Effector memory CD4-positive, alpha-beta T cell (primary cell): ENCODE results near the gene NSL1.

Experiments used
- DNase-seq, 3 donors: peaks; one replicate each; pipeline ENCODE4 v3.0.0-alpha.2; 2020
- H3K27ac ChIP-seq: 2 replicates; pipeline ENCODE4 v1.7.0; 2013; ENCODE audit warnings: mild to moderate bottlenecking, low read length, moderate library complexity; ENCODE audit not compliant: insufficient read depth, poor library complexity, severe bottlenecking
- H3K27me3 ChIP-seq: replicated peaks from 2 replicates; pipeline ENCODE4 v1.7.0; 2013; ENCODE audit warnings: mild to moderate bottlenecking, low read length; ENCODE audit not compliant: insufficient read depth, control insufficient read depth, poor library complexity, severe bottlenecking
- H3K36me3 ChIP-seq: 2 replicates; pipeline ENCODE4 v1.7.0; 2013; ENCODE audit warnings: mild to moderate bottlenecking, low read length, moderate library complexity; ENCODE audit not compliant: control insufficient read depth, insufficient read depth
- H3K4me1 ChIP-seq: 2 replicates; pipeline ENCODE4 v1.7.0; 2013; ENCODE audit warnings: low read length, mild to moderate bottlenecking; ENCODE audit not compliant: control insufficient read depth, insufficient read depth, poor library complexity, severe bottlenecking
- H3K4me3 ChIP-seq: 2 replicates; pipeline ENCODE4 v1.7.0; 2013; ENCODE audit warnings: low read length, low read depth, mild to moderate bottlenecking; ENCODE audit not compliant: insufficient read depth, poor library complexity, severe bottlenecking
- H3K9me3 ChIP-seq: 2 replicates; pipeline ENCODE4 v1.7.0; 2013; ENCODE audit warnings: mild to moderate bottlenecking, low read length, moderate library complexity; ENCODE audit not compliant: control insufficient read depth

NSL1 gene

DNA sequence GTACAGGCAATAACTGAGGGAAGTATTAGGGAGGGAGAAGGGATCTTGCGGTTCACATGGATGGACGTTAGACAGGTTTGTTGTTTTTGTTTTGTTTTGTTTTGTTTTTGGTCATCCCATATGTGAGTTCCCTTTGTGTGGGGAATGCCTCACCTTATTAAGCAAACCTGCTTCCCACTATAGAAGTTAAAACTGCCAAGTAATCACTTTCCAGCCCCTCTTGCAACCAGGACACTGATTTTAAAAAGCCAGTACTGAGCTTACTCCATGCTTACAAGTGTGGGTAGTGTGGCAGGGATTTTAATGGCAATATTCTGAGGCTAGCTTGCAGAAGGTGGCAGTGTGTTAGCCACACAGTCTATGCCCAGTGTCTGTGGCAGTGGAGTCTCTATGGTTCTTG, 29.4 kb upstream of the NSL1 start:
- Histone ChIP-seq H3K27ac (no peak overlapping the region), H3K4me3 (no peak overlapping the region), H3K36me3 (no peaks in the 10 kb centered on the region), H3K27me3 (no peaks in the 10 kb centered on the region), H3K4me1 (no peaks in the 10 kb centered on the region), H3K9me3 (peaks cover 10% of the 10 kb centered on the region)
- DNase-seq: no peak

DNA sequence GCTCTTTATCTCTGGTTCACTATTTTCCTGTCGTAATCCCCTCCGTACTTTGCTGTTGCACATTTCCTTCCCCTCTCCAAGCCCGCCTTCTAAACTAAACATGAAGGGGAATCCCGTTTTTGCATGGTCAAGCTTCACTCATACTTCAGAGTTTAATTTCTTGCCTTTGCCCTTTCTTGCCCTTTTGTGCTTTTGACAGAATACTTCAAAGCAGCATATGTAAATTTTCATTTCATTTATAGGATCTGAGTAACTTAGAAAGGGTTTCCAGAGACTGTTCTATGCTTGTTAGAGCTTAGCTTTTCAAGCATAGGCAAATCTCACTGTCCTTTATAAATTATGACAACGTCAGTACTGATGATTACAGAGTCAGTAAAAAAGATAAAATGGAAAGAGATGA, 28.1 kb upstream of the NSL1 start:
- DNase-seq: no peak
- H3K4me3 ChIP-seq: no peak overlapping the region
- H3K27me3 ChIP-seq: no peaks in the 10 kb centered on the region
- no peaks in the 10 kb centered on the region for H3K36me3 ChIP-seq
- no peaks in the 10 kb centered on the region for H3K4me1 ChIP-seq
- no peak overlapping the region for H3K27ac ChIP-seq
- no peaks in the 10 kb centered on the region for H3K9me3 ChIP-seq

DNA sequence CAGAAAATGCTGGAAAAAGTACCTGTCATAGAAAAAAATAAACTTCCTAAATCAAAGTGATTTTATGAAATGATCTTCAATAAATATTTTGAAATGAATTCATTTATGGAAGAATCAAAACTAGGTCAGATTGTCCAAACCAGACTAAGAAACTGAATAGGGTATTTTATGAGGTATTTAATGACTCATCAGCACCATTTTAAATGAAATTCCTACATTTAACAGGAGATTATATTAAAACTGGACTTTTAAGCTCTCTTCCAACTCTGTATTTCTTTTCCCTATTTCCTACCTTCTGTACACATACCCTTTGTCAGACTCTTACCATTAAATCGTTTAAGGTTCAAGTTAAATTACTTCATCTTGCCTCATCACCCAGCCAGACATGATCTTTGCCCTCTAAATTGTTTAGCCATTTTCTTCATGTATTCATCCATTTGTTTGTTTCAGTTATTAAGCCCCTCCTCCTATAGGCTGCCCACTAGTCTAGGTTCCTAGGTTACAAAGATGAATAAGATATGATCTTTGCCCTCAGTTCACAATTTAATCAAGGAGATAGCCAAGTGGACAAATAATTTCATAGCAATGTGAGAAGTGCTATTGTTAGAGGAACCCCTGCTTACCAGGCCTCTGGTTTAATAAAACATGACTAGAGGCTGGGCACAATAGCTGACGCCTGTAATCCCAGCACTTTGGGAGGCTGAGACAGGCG, 25.1 kb upstream of the NSL1 start:
- Histone ChIP-seq H3K9me3 (no peaks in the 10 kb centered on the region), H3K4me1 (no peaks in the 10 kb centered on the region), H3K27ac (no peak overlapping the region), H3K36me3 (no peaks in the 10 kb centered on the region), H3K27me3 (no peaks in the 10 kb centered on the region), H3K4me3 (no peak overlapping the region)
- DNase-seq: no peak

DNA sequence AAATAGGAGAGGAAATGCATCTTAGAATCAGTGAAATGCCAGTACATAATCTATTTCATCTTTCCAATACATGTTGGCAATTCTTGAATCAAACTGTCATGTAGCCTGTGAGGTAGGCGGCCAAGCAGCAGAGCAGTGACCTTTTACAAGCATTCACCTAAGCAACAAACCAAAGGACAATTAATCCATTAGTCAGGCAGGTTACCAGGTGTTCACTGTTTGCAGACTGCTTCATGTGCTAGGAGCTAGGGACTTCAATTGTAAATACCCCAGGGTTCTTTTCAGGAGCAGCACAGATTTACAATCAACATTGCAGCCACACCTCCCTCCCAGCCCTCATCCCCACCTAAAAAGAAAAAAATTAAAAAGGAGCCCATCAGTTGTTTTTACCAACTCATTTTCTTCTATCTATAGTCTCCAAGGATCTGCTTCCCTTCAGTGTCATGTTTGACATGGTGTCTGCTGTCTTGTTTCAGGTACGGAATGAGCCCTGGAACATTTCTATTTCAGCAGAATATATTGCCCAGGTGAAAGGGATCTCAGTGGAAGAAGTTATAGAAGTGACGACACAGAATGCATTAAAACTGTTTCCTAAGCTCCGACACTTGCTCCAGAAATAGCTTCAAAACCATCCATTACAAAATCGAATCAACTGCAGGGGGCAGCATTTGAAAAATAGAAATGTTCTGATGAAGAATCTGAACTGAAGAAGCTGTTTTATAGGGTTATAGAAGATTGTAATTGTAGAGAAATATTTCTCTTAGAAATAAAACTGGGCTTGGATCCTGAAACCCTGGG, 23.2 kb upstream of the NSL1 start:
- no peak overlapping the region for H3K27ac ChIP-seq
- DNase-seq: no peak
- H3K9me3 ChIP-seq: no peaks in the 10 kb centered on the region
- H3K36me3 ChIP-seq: no peaks in the 10 kb centered on the region
- H3K27me3 ChIP-seq: no peaks in the 10 kb centered on the region
- no peak overlapping the region for H3K4me3 ChIP-seq
- no peaks in the 10 kb centered on the region for H3K4me1 ChIP-seq

DNA sequence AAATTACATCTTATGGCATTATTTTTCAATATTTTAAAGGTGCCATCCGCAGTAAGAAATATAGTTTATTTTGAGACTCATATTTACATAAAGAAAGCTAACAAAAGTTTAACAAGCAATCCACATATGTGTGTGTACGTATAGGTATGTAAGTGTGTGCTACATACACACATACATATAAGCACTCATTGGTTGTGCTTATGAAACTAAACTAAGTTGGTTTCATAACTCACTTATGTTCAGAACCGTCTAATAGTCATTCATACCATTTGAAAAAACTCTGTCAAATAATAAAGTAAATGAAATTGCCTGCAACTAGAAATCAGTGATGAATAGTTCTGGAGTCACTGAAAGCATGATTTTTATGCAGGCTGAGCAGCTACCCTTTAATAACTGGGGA, 14.2 kb upstream of the NSL1 start:
- H3K36me3 ChIP-seq: no peaks in the 10 kb centered on the region
- H3K9me3 ChIP-seq: no peaks in the 10 kb centered on the region
- DNase-seq: no peak
- no peak overlapping the region for H3K4me3 ChIP-seq
- no peak overlapping the region for H3K27ac ChIP-seq
- no peaks in the 10 kb centered on the region for H3K4me1 ChIP-seq
- H3K27me3 ChIP-seq: no peaks in the 10 kb centered on the region

DNA sequence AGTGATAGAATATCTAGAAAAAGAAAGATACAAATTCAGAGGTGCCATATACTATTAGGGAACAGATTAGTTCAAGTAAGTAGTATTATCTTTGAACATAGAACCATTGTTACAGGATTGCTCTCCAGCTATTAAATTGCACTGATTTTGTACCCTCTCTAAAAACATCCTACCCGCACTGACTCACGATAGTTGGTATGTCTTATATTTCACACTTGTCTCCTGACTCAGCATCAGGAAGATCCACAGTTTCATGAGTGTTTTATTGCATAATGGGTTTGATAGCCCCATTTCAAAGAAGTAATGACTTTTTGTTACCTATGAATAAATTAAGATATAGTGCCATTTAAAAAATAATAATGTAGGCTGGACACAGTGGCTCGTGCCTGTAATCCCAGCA, 6.1 kb upstream of the NSL1 start:
- H3K4me1 ChIP-seq: peaks cover 5% of the 10 kb centered on the region
- no peak overlapping the region for H3K4me3 ChIP-seq
- no peak for DNase-seq
- no peak overlapping the region for H3K27ac ChIP-seq
- no peaks in the 10 kb centered on the region for H3K27me3 ChIP-seq
- no peaks in the 10 kb centered on the region for H3K9me3 ChIP-seq
- H3K36me3 ChIP-seq: peaks cover 8% of the 10 kb centered on the region

DNA sequence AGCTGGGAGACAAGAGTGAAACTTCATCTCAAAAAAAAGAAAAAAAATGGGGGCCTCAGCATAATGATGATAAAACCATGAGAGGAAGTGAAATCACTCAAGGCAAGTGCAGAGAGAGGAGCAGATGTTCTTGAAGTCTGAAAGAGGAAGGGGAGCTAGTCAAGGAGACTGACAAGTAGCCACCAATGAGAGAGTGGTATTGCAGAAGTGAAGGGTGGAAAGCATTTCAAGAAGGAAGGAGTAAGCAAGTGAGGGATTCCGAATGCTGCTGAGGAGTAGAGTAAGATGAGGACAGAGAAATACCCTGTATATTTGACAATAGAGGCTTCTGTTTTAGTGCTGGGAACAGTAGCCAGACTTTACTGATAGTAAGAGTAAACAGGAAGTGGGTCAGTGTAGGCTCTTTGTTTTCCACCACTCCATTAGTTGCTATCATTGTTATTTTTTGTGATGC, 3.0 kb upstream of the NSL1 start:
- no peak overlapping the region for H3K4me3 ChIP-seq
- no peak for DNase-seq
- H3K9me3 ChIP-seq: no peaks in the 10 kb centered on the region
- peaks cover 8% of the 10 kb centered on the region for H3K36me3 ChIP-seq
- no peaks in the 10 kb centered on the region for H3K27me3 ChIP-seq
- no peak overlapping the region for H3K27ac ChIP-seq
- H3K4me1 ChIP-seq: peaks cover 13% of the 10 kb centered on the region

DNA sequence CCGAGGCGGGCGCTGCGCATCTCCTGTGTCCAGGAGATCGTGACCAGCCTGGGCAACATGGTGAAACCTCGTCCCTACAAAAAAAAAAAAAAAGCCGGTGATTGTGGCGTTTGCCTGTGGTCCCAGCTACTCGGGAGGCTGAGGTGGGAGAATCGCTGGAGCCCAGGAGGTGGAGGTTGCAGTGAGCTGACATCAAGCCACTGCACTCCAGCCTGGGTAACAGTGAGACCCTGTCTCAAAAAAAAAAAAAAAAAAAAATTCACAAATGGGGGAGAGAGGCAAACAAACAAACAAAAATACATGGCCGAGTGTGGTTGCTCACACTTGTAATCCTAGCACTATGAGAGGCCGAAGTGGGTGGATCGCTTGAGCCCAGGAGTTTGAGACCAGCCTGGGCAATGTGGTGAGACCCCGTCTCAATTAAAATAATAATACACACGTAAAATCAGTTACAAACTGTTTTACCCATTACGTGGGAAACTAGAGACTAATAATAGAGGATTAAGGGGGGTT, 875 bp upstream of the NSL1 start:
- Histone ChIP-seq H3K4me3 (peak overlapping the region; percentile 99), H3K4me1 (peaks cover 13% of the 10 kb centered on the region), H3K27ac (peak overlapping the region; percentile 76), H3K9me3 (no peaks in the 10 kb centered on the region), H3K36me3 (peaks cover 8% of the 10 kb centered on the region), H3K27me3 (no peaks in the 10 kb centered on the region)
- no peak for DNase-seq

DNA sequence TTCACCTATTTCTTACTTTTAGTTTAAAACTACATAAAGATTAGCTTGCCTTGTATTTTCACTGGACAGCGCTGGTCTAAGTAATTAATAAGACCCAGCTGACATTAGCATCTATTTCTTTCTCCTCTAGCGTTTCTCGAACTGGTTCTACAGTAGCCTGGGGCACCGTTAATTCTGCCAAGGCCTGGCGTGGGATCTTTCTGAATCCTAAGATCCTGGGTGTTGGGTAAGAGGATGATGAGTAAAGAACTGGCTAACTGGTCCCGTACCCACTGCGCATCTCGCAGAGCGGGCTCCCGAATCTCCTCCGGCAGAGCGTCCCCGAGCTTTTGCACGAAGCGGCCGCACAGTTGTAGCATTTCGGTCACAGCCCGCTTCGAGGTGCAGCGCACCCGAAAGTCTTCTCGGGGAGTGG, 309 bp downstream of the NSL1 start:
- peak overlapping the region; percentile 99 for H3K4me3 ChIP-seq
- H3K36me3 ChIP-seq: no peaks in the 10 kb centered on the region
- H3K27ac ChIP-seq: peak overlapping the region; percentile 76
- H3K27me3 ChIP-seq: no peaks in the 10 kb centered on the region
- H3K9me3 ChIP-seq: no peaks in the 10 kb centered on the region
- peaks cover 13% of the 10 kb centered on the region for H3K4me1 ChIP-seq
- no peak for DNase-seq

DNA sequence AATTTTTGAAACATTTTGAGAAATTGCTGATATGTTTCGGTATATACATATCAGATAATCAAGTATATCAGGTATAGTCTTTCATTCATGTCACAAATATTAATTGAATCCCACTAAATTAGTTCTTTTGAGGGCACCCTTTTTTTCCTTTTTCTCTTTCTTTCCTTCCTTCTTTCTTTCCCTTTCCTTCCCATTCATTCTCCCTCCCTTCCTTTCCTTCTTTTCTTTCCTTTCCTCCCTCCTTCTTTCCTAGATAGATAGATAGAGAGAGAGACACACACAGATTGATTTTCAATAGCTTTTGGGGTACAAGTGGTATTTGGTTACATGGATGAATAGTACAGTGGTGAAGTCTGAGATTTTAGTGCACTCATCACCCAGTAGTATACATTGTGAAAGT, 5.7 kb downstream of the NSL1 start:
- peaks cover 6% of the 10 kb centered on the region for H3K4me1 ChIP-seq
- H3K36me3 ChIP-seq: peaks cover 29% of the 10 kb centered on the region
- no peaks in the 10 kb centered on the region for H3K27me3 ChIP-seq
- no peak for DNase-seq
- H3K9me3 ChIP-seq: no peaks in the 10 kb centered on the region
- H3K27ac ChIP-seq: no peak overlapping the region
- H3K4me3 ChIP-seq: no peak overlapping the region
